ENCODE data around the gene BCAS2.
A peak's percentile ranks its signal among the peaks of the same experiment; 100 is the strongest.

BCAS2 gene

GRCh38 chr1:114554577-114554976 is 26.8 kb downstream of the BCAS2 start:
- DNase-seq = peak; percentile 61

DNA sequence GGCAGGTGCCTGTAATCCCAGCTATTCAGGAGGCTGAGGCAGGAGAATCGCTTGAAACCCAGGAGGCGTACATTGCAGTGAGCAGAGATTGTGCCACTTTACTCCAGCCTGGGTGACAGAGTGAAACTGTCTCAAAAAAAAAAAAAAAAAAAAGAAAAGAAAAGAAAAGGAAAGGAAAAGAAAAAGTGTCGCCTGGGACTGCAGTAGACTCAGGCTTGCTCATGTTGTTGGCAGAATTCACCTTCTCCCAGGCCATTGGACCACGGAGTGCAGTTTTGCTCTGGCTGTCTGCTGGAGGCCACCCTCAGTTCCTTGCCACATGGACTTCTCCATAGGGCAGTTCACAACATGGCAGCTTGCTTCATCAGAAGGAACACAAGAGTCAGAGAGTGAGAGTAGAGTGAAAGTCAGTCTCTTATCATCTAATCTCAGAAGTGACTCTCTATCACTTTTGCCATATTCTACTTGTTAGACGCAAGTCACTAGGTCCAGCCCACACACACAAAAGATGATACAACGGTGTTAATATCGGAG is 29.2 kb downstream of the BCAS2 start:
- no peak for DNase-seq

DNA sequence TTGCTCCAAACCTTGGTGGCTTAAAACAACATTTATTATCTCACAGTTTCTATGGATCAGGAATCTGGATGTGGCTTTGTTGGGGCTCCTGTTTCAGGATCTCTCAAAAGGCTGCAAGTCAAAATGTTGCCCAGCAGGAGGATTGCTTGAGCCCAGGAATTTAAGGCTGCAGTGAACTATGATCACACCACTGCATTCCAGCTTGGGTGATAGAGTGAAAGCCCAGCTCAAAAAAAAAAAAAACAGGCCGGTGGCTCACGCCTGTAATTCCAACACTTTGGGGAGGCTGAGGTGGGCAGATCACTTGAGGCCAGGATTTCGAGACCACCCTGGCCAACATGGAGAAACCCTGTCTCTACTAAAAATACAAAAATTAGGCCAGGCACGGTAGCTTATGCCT is 30.0 kb downstream of the BCAS2 start:
- DNase-seq = peak; percentile 70

GRCh38 chr1:114550336-114550735 is 31.1 kb downstream of the BCAS2 start:
- peak; percentile 73 for DNase-seq

DNA sequence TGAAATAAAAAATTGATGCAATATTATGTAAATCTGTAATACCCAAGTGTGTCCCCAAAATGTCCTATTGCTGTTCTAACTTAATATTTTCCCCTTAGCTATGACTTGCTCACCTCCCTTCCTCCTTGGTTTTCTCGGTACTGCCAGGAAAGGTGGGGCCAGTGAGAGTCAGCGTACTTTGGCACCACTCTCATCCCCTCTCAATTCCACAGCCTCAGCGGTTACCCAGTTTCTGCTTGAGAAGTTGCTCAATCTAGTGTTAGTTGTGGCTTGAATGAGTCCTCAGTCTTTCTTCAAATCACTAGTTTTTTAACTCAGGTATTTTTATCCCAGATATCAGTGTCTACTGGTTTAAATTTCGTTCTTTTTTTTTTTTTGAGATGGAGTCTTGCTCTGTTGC is 32.3 kb downstream of the BCAS2 start:
- DNase-seq = no peak

GRCh38 chr1:114547076-114547475 is 34.3 kb downstream of the BCAS2 start:
- no peak for DNase-seq

DNA sequence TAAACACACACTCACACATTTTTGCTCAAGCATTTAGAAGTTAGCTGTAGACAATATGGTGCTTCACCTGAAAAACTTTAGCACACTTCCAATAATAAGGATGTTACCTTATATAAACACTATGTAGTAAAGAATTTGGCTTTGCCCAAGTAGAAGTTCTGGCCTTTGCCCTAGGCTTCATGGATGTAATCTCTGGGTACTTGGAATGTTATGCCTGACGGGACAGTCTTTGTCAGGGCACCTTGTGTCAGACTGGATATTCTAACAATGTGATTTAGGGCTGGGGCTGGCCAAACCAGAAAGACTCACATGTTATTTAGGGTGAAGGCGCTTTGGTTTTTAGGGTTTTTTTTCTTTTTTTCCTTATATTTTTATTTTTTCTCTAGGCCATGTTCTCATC is 35.6 kb downstream of the BCAS2 start:
- DNase-seq = no peak

- DNase-seq = no peak
Measured at GRCh38 chr1:114545315-114545714, 36.1 kb downstream of the BCAS2 start.

GRCh38 chr1:114540821-114541220 is 40.6 kb downstream of the BCAS2 start:
- DNase-seq = no peak

DNA sequence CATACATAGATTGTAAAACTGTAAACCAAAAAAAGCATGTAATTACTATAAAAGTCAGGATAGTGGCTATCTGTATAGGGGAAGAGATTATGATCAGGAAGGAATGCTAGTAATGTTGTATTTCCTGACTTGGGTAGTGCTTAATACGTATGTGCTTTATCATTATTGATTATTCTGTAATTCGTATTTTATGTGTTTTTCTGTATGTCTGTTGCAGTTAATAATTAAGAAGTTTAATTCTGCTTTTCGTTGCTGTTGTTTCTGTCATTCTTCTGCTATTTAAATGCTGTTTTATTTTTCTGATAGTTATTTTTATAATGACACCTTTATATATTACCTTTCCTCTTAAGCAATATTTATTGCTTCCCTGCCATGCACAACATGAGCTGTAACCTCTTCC is 41.1 kb downstream of the BCAS2 start:
- DNase-seq = no peak

GRCh38 chr1:114536043-114536442 is 45.4 kb downstream of the BCAS2 start:
- no peak for DNase-seq

DNA sequence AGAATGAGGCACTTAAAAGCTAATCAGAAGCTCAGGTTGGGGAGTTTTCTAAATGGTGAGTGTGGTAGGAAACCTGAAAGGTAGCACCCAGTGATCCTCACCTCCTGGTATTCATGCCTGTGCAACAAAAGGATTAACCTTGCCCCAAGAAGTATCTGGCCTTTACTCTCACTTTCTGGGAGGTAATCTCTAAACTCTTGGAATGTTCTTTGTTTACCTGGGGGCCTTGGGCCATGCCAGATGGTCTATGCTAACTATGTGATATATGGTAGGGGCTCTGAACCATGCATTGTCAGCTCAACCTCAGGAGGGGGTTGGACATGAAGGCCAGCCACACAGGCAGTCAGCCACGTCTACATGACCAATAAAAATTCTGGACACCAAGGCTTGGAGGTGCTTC is 46.0 kb downstream of the BCAS2 start:
- no peak for DNase-seq

GRCh38 chr1:114531094-114531493 is 50.3 kb downstream of the BCAS2 start:
- DNase-seq = no peak

DNA sequence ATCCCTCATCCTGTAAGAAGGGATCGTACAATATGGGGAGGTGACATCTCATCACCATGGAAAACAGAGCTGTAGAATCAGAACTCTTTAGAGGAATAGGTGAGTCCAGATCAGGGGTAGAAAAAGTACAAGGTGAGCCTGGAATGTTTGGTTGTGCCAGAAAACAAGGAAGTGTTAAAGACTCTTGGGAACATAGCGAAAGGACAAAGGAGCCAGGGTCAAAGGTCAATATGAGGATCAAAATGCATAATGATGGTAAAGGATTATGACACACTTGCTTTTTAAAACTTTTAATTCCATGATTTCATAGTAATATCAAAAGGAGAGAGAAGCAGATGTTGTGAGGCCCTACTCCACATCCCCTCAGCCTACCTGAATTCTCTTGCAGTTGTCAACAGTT is 51.2 kb downstream of the BCAS2 start:
- no peak for DNase-seq

DNA sequence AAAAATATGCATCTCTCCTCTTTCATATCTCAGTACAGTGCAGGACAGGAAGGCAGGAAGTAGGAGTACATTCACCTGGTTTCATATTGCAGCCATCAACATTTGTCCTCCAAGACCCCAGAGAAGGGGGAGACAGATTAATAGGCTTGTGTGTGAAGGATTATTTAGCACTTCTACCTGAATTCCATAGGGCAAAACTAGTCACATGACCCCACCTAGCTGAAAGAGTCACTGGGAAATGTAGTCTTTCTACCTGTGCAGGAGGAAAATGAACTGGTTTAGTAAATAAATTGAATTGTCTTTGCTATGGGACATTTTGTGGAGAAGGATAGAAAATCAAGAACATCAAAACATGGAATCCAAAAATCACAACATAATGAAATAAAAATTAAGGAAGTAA is 56.5 kb downstream of the BCAS2 start:
- DNase-seq = no peak

DNA sequence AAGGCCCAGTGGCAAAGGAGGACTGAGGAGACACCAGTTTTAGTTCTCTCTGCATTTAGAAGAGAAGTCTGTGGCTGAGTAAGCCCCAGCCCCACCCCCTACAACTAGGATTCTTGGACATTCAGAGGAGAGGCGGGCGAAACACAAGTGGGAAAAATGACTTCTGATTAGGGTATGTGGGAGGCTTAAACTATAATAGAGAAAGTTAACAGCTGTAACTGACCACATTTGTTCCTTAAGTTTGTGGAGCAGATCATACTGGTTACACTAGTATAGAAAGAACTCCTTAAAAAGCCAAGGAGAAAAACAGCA is 59.2 kb downstream of the BCAS2 start:
- DNase-seq = no peak

- no peak for DNase-seq
Measured at GRCh38 chr1:114521396-114522263, 59.8 kb downstream of the BCAS2 start.
